PC-3 (cell line): ENCODE data around the gene AUH. TPM values are rescaled to one million over a fixed set of nuclear protein-coding genes. Genes with fewer than 3 reads are reported as not detected.

Experiments used
- ATAC-seq: fragments of 200-7000 bp; cut with Tn5 transposase; 2 replicates; pipeline ENCODE4 v1.9.1; 2020; ENCODE audit warnings: mild to moderate bottlenecking, moderate library complexity
- BruUV-seq: library from RNA; stranded (reverse); fragments of 400-500 nt; replicated peaks from 2 replicates; lab custom pipeline; 2021; lab: Mats Ljungman, UMichigan
- CTCF ChIA-PET: fragments of 300-600 bp; sonication (Branson Sonifier 250); formaldehyde crosslinking; loops from one replicate; lab custom pipeline; 2022; ENCODE audit warnings: antibody characterized with exemption; lab: Charles Lee
- POLR2A ChIA-PET: fragments of 300-600 bp; sonication (Branson Sonifier 250); formaldehyde crosslinking; loops from one replicate; lab custom pipeline; 2022; ENCODE audit warnings: antibody characterized with exemption; ENCODE audit not compliant: unreplicated experiment; lab: Charles Lee
- DNase-seq: peaks from one replicate; pipeline ENCODE4 v3.0.0-alpha.2; 2015
- H2AFZ ChIP-seq: fragments of 300-600 bp; sonication (generic); 2 replicates; pipeline ENCODE4 v1.6.0; 2016; ENCODE audit warnings: antibody characterized with exemption, low read length
- H3F3A ChIP-seq: fragments of 300-600 bp; sonication (generic); one replicate; pipeline ENCODE4 v1.6.0; 2017; ENCODE audit warnings: antibody characterized with exemption, low read length, control low read depth, mild to moderate bottlenecking; ENCODE audit not compliant: unreplicated experiment
- H3K27ac ChIP-seq: fragments of 300-600 bp; sonication (generic); 2 replicates; pipeline ENCODE4 v1.5.1; 2016; ENCODE audit warnings: mild to moderate bottlenecking, low read length
- H3K27me3 ChIP-seq: fragments of 300-600 bp; sonication (generic); 2 replicates; pipeline ENCODE4 v1.6.1; 2016; ENCODE audit warnings: low read length, mixed read lengths
- H3K36me3 ChIP-seq: fragments of 300-600 bp; sonication (generic); 2 replicates; pipeline ENCODE4 v1.6.1; 2016; ENCODE audit warnings: low read depth, mixed run types, low read length, mixed read lengths
- H3K4me1 ChIP-seq: fragments of 300-600 bp; sonication (generic); 2 replicates; pipeline ENCODE4 v1.5.1; 2016; ENCODE audit warnings: low read length; ENCODE audit not compliant: insufficient read depth
- H3K4me2 ChIP-seq: fragments of 300-600 bp; sonication (generic); 2 replicates; pipeline ENCODE4 v1.6.0; 2016; ENCODE audit warnings: low read length
- H3K4me3 ChIP-seq: fragments of 300-600 bp; sonication (generic); 2 replicates; pipeline ENCODE4 v1.5.1; 2016; ENCODE audit warnings: mild to moderate bottlenecking, low read length, mixed read lengths
- H3K79me2 ChIP-seq: fragments of 300-600 bp; sonication (generic); 2 replicates; pipeline ENCODE4 v1.6.1; 2017; ENCODE audit warnings: low read length, mixed read lengths
- H3K9ac ChIP-seq: fragments of 300-600 bp; sonication (generic); 2 replicates; pipeline ENCODE4 v1.6.0; 2016; ENCODE audit warnings: mild to moderate bottlenecking, low read length
- H3K9me2 ChIP-seq: fragments of 300-600 bp; sonication (generic); replicated peaks from 2 replicates; pipeline ENCODE4 v1.6.1; 2016; ENCODE audit warnings: mixed run types, low read length, mixed read lengths
- H3K9me3 ChIP-seq: fragments of 300-600 bp; sonication (generic); 2 replicates; pipeline ENCODE4 v1.6.1; 2016; ENCODE audit warnings: low read length, mixed read lengths
- H4K20me1 ChIP-seq: fragments of 300-600 bp; sonication (generic); 2 replicates; pipeline ENCODE4 v1.6.1; 2016; ENCODE audit warnings: low read length, mixed read lengths
- CTCF ChIP-seq: fragments of 300-600 bp; sonication (generic); conservative IDR thresholded peaks from 2 replicates; pipeline ENCODE4 v1.5.1; 2017; ENCODE audit warnings: antibody characterized with exemption, low read depth, mild to moderate bottlenecking, low read length
- EZH2 ChIP-seq: fragments of 300-600 bp; sonication (generic); IDR thresholded peaks from one replicate; pipeline ENCODE4 v1.6.1; 2017; ENCODE audit warnings: antibody characterized with exemption, mild to moderate bottlenecking, low read length; ENCODE audit not compliant: unreplicated experiment
- EZH2phosphoT487 ChIP-seq: fragments of 300-600 bp; sonication (generic); IDR thresholded peaks from 2 replicates; pipeline ENCODE4 v1.6.1; 2018; ENCODE audit warnings: mild to moderate bottlenecking, antibody characterized with exemption, low read length, borderline replicate concordance
- intact Hi-C: fragments of 100-400 bp; cut with micrococcal nuclease; formaldehyde crosslinking; loops from 2 replicates; pipeline ENCODE4 v1.9.0; 2023
- total RNA-seq: library from RNA; depleted of rRNA; stranded (reverse); fragments of >200 nt; gene quantifications from 2 replicates; pipeline ENCODE4 v1.2.3, GENCODE V29; 2014; rRNA removed

The AUH gene
- total RNA-seq, 1 experiment from 2014 or later: 30.4 TPM

- Histone ChIP-seq H3K4me3 (no peak overlapping the region), H4K20me1 (no peaks in the 10 kb centered on the region), H3K9me3 (no peaks in the 10 kb centered on the region), H3K9ac (peak overlapping the region; percentile 69), H3F3A (no peaks in the 10 kb centered on the region), H3K9me2 (no peaks in the 10 kb centered on the region), H3K79me2 (no peaks in the 10 kb centered on the region), H3K27me3 (no peaks in the 10 kb centered on the region), H3K36me3 (no peaks in the 10 kb centered on the region), H3K27ac (peak overlapping the region; percentile 87), H2AFZ (peak overlapping the region; percentile 55; the same call in 1 of the 2 replicates), H3K4me2 (peak overlapping the region; percentile 59), H3K4me1 (peaks cover 42% of the 10 kb centered on the region)
- DNase-seq (peak; percentile 89), ATAC-seq (peak; percentile 84)
- POLR2A ChIA-PET: no interaction called here
- intact Hi-C loops: loop anchor here (1.0 to 5.0 kb wide), 2 partner anchors 27 to 48 kb away; no protein-coding TSS in a partner anchor
- no TSS peak for BruUV-seq
- CTCF ChIA-PET: interaction anchor here (0.6 to 1.1 kb wide), 2 partner anchors 75 to 247 kb away, joined by 4 to 11 read pairs; no protein-coding TSS in a partner anchor
- TF ChIP-seq EZH2 (no peak), CTCF (no peak), EZH2phosphoT487 (no peak)
Measured at GRCh38 chr9:91164724-91165520, 196.8 kb downstream of the AUH start.

Other genes with a start within 250 kb of the AUH start
- gene NFIL3, start 61.9 kb upstream of the AUH start, total RNA-seq: 5.4 and 7.5 TPM in 2 replicates